Ovary (tissue), 9 donors: ENCODE results near the gene CD70. TPM values are rescaled to one million over a fixed set of nuclear protein-coding genes. Genes with fewer than 3 reads are reported as not detected.

Source experiments
- DNase-seq, 5 donors: peaks; one replicate each; pipeline ENCODE4 v3.0.0-alpha.2; 2019 to 2020
- H3K27ac ChIP-seq, 2 donors: fragments of 200-600 bp; one replicate each; pipeline versions ENCODE4 v1.5.1 to v1.8.0; 2019 to 2022
- H3K27me3 ChIP-seq: fragments of 200-600 bp; one replicate; pipeline ENCODE4 v1.8.0; 2022
- H3K36me3 ChIP-seq: fragments of 200-600 bp; sonication (generic); one replicate; pipeline ENCODE4 v1.5.1; 2019
- H3K4me1 ChIP-seq: one replicate; pipeline ENCODE4 v1.8.1; 2013; ENCODE audit warnings: mild to moderate bottlenecking, moderate library complexity; ENCODE audit not compliant: insufficient read depth
- H3K4me3 ChIP-seq: fragments of 200-600 bp; sonication (generic); one replicate; pipeline ENCODE4 v1.5.1; 2017
- H3K9me3 ChIP-seq, 2 donors: fragments of 200-600 bp in 1 of 2; sonication (generic) in 1 of 2; one replicate each; pipeline versions ENCODE4 v1.5.1 to v1.8.1; 2013 to 2019; ENCODE audit warnings: mild to moderate bottlenecking in 1 of 2, moderate library complexity in 1 of 2
- CTCF ChIP-seq, 3 donors: fragments of 450-650 bp in 2 of 3; fragments of 200-600 bp in 1 of 3; IDR thresholded peaks; one replicate each; pipeline versions ENCODE4 v1.5.1 to v1.8.0; 2016 to 2022; ENCODE audit warnings: antibody characterized with exemption in 3 of 3, mild to moderate bottlenecking in 1 of 3
- EP300 ChIP-seq: sonication (generic); formaldehyde crosslinking; IDR thresholded peaks from one replicate; pipeline ENCODE4 v1.6.1; 2017; ENCODE audit warnings: antibody characterized with exemption
- POLR2A ChIP-seq: fragments of 450-650 bp; IDR thresholded peaks from one replicate; pipeline ENCODE4 v1.6.1; 2017; ENCODE audit warnings: antibody characterized with exemption, mild to moderate bottlenecking, moderate library complexity
- WGBS, 3 donors: extraction: QIAGEN DNeasy Blood & Tissue Kit in 1 of 3; methylation state at CpG; one replicate each; pipeline versions ENCODE4 v1.1.5 to v1.1.7; 2013 to 2017; 5-methylcytosine and 5-hydroxymethylcytosine counted together
- intact Hi-C, 4 donors: fragments of 100-400 bp; cut with DNase I; formaldehyde crosslinking; loops; one replicate each; pipeline versions ENCODE4 v1.11.0 to v1.15.1; 2022 to 2023
- polyA plus RNA-seq, 2 donors: library from polyadenylated mRNA; stranded (reverse); fragments of 200-250 nt in 1 of 2; fragments of 350-450 nt in 1 of 2; fragmentation: Illumina TruSeq in 1 of 2; extraction: RNeasy Lipid Tissue Mini Kit (QIAGEN cat#74804) in 1 of 2; gene quantifications; one replicate each; pipeline ENCODE4 v1.2.3, GENCODE V29; 2013 to 2014
- total RNA-seq, 7 donors: library from RNA; depleted of rRNA in 2 of 7; stranded (reverse); fragments of >200 nt in 2 of 7; fragmentation: NEBNext Ultra II Directional in 3 of 7; extraction: Animal tissue kit (Norgen Biotek cat#: 25700) in 3 of 7; gene quantifications; one replicate each; pipeline versions ENCODE4 v1.1.0 to v1.2.4, GENCODE V29; 2016 to 2023
- donor health status: DM: no; HTN: no; CAD: no; lungs with moderate emphysema.
- donor health status: DM: no; HTN: no; CAD: no.
- donor health status: Bipolar disorder and iron deficiency.
- donor health status: DM: yes; HTN: yes; CAD: no.
- donor health status: DM: no; HTN: no; CAD: no.
- donor health status: DM: yes; HTN: yes; CAD: no.

CD70 gene
- total and polyA plus RNA-seq, 9 donors = 0.31 TPM; not detected in 8

GRCh38 chr19:6596621-6597020 lies 5.7 kb upstream of the CD70 start:
- H3K36me3 ChIP-seq = no peaks in the 10 kb centered on the region
- TF ChIP-seq POLR2A (no peak), CTCF (IDR thresholded peaks at IDR 0.05) (no peak), EP300 (no peak)
- H3K4me1 ChIP-seq = no peaks in the 10 kb centered on the region
- no peak for DNase-seq
- intact Hi-C loops = no loop called here
- no peak overlapping the region for H3K27ac ChIP-seq
- WGBS, 3 donors = 80 to 86% (median 85%) methylated on average over 7 of the region's 7 CpGs
- H3K27me3 ChIP-seq = no peaks in the 10 kb centered on the region
- no peaks in the 10 kb centered on the region for H3K9me3 ChIP-seq
- no peak overlapping the region for H3K4me3 ChIP-seq

- Histone ChIP-seq H3K27ac (no peak overlapping the region), H3K36me3 (no peaks in the 10 kb centered on the region), H3K4me1 (no peaks in the 10 kb centered on the region), H3K27me3 (no peaks in the 10 kb centered on the region), H3K9me3 (no peaks in the 10 kb centered on the region), H3K4me3 (no peak overlapping the region)
- intact Hi-C loops = no loop called here
- TF ChIP-seq CTCF (IDR thresholded peaks at IDR 0.05) (no peak), EP300 (no peak), POLR2A (no peak)
- WGBS, 3 donors = 59 to 65% (median 61%) methylated on average over 11 of the region's 11 CpGs
- DNase-seq = no peak
Measured at GRCh38 chr19:6593651-6594416, 2.9 kb upstream of the CD70 start.

- TF ChIP-seq POLR2A (no peak), EP300 (no peak), CTCF (IDR thresholded peaks at IDR 0.05) (no peak)
- Histone ChIP-seq H3K27me3 (no peaks in the 10 kb centered on the region), H3K4me3 (no peak overlapping the region), H3K36me3 (no peaks in the 10 kb centered on the region), H3K9me3 (no peaks in the 10 kb centered on the region), H3K4me1 (no peaks in the 10 kb centered on the region), H3K27ac (no peak overlapping the region)
- DNase-seq = no peak
- intact Hi-C loops = no loop called here
- 1% methylated on average over 31 of the region's 31 CpGs for WGBS, 3 donors
Measured at GRCh38 chr19:6590258-6590826, 608 bp downstream of the CD70 start.

GRCh38 chr19:6589711-6590257 lies 1.2 kb downstream of the CD70 start:
- H3K4me3 ChIP-seq = no peak overlapping the region
- intact Hi-C loops = no loop called here
- DNase-seq = no peak
- H3K27me3 ChIP-seq = no peaks in the 10 kb centered on the region
- no peaks in the 10 kb centered on the region for H3K36me3 ChIP-seq
- TF ChIP-seq EP300 (no peak), POLR2A (no peak)
- H3K9me3 ChIP-seq = no peaks in the 10 kb centered on the region
- no peaks in the 10 kb centered on the region for H3K4me1 ChIP-seq
- WGBS, 3 donors = 1 to 3% (median 3%) methylated on average over 16 of the region's 16 CpGs
- no peak overlapping the region for H3K27ac ChIP-seq
